Fibroblast of skin of scalp (primary cell): Measurements from ENCODE around the gene CCR6.

Experiments used
- DNase-seq: peaks from one replicate; pipeline ENCODE4 v3.0.0-alpha.2; 2013

The CCR6 gene

DNA sequence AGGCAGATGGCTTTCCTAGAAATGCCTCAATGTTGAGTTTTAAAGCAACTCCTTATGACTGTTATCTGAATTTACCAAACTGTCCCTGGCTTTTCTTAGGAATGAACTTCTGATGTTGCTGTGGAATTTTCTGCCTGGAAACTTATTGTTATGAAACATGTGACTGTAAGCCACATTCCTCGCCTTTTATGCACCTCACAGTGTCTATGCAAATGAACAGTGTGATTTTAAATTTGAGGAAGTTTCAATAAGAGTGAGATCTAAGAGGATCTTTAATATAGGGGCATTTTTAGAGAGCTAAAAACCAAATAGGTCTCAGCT is 2.4 kb upstream of the CCR6 start:
- no peak for DNase-seq

DNA sequence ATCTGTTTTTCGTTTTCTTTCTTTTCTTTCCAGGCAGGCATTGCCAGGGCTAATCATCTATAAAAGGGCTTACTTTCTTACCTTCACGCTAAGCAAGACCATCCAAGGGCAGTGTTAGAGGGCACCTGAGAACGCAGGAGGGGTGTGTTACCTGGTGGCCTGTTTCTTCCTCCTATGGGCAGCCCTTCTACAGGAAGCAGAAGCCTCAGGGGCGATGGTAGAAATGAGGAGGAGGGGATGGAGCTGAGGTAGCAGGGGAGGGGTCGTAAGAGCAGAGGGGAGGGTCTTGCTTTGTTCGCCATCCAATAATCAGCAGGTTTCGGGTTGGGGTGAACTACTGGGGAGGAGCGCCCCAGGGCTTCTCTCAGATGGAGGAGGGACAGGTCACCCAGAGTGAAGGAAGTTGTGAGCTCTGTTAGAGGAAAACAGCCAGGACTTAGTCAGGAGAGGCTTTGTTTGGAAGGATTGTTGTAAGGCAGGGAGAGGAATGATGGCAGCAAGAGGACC is 1.5 kb upstream of the CCR6 start:
- no peak for DNase-seq

DNA sequence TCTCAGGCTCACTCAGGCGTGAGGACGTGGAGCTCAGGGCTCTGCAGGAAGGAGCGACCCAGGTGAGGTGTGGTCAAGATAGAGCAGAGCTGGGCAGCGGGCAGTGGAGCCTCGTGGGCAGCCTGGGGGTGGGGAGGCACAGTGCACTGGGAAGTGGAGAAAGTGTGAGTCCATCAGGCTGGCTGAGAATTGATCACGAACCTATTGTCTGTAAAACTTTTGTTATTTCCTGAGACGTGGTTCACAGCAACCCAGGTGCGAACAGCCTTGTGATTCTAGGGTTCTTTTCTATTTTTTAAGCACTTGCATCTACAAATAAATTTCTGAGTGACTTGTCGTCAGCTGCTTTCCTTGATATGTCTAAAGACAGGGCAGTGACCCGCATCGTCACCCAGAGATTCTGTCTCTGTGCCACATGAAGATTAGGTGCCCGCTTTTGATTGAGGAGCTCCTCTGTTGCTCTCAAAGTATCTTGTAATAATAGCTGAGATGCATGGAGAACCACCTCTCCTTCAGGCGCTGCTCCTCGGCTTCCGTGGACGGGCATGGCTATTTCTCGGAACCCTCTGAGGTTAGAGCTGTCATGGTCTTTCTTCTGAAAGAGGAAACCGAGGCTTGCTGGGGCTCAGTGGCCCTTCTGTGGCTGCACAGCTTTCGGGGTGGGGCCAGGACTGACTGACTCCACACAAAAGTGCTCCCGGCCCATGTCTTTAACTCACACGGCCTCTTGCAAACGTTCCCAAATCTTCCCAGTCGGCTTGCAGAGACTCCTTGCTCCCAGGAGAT is 662 bp upstream of the CCR6 start:
- DNase-seq = no peak

GRCh38 chr6:167124753-167125152 is 1.9 kb downstream of the CCR6 start:
- no peak for DNase-seq

GRCh38 chr6:167125410-167125809 is 2.5 kb downstream of the CCR6 start:
- no peak for DNase-seq

GRCh38 chr6:167125855-167126349 is 3.0 kb downstream of the CCR6 start:
- no peak for DNase-seq

DNA sequence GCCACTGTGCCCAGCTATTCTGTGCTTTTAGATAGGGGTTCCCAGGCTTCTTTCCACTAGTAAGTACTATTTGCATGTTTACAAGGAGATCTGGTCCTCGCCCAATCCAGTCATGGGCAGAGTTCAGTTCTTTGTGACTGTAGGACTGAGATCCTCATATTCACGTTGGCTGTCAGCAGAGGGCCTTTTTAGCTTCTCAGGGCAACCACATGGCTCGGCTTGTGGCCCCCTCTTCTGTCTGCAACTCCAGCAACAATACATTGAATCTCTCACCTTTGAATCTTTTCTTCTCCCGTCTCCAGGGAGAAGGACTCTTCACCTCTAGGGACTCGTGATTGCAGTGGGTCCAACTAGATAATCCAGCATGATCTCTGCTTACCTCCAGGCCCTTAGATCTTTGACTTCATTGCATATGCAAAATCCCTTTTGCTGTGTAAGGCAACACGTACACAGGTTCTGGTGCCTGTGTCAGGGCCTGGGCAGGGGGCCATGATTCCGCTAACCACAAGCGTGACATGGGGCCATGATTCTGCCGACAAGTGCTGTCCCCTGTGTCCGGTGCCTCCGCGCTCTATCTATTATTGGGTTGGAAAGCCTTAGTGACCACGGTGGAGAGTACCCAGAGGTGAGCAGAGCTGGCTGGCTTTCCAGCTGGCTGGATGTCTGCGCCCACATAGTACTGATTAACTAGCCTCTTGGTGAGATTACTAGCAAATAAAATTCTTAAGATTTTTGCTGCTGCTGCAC is 5.1 kb downstream of the CCR6 start:
- no peak for DNase-seq

DNA sequence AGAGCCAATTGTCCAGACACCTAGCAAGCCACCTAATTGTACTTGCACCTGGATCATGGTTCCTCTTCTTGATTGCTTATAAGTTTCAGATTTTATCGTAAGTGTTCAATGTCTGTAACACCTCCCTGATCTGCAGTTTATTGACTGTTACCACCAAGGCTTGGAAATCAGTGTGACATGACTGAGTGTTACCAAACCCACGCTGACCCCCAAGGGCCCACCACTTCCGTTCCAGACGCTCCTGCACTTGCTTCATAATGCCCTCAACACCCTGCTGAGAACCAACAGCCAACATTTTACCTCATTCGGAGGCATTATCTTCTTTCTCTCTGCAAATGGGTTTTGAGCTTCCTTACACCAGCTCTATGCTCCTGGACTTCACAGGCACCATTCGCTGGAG is 6.3 kb downstream of the CCR6 start:
- DNase-seq = no peak

DNA sequence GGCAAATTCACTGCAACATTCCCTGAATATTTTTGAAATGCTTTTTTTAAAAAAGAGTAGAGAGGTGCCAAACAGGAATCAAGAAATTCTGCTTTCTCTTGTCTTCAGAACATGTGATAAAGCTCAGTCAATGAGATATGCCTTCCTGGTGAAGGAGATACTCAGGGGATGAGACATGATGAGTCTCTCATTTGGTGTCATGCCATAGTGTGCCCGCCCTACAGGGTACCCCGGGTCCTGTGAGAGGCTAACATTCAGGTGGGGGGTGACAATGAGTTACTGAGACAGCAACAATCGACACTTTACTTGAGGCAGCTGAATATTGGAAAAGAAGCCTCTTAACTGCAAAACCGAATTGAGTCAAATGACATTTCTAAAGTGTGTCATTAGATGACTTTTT is 6.7 kb downstream of the CCR6 start:
- no peak for DNase-seq

DNA sequence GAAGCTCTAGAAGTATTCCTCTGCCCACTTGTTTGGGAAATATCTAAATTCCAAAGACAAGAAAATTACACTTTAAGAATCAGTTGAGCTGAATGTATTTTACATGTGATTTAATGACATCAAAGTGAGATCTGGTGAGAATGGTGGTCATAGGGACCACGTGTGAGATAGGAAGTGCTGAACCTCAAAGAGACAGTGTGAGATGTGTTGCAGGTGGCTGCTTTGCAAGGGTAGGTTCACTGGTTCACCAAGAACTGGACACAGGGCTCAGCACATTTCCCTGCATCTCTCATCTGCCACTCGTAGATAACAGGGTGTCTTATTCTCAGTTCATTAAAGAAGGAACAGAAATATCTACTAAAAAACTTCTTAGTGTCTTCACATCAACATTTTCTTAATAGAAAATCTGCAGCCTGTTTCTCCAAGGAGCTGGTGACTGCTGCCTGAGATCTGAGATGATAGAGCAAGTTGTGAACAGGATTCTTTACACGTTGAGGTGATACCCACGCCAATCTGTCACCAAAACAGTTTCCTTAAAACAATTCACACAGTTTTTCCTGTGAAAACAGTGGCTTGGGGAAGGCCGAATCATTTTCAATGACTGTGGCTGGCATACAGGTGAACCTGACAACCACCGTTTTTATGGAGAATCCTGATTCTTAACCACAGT is 7.2 kb downstream of the CCR6 start:
- no peak for DNase-seq

GRCh38 chr6:167130712-167131684 is 8.1 kb downstream of the CCR6 start:
- DNase-seq = no peak

DNA sequence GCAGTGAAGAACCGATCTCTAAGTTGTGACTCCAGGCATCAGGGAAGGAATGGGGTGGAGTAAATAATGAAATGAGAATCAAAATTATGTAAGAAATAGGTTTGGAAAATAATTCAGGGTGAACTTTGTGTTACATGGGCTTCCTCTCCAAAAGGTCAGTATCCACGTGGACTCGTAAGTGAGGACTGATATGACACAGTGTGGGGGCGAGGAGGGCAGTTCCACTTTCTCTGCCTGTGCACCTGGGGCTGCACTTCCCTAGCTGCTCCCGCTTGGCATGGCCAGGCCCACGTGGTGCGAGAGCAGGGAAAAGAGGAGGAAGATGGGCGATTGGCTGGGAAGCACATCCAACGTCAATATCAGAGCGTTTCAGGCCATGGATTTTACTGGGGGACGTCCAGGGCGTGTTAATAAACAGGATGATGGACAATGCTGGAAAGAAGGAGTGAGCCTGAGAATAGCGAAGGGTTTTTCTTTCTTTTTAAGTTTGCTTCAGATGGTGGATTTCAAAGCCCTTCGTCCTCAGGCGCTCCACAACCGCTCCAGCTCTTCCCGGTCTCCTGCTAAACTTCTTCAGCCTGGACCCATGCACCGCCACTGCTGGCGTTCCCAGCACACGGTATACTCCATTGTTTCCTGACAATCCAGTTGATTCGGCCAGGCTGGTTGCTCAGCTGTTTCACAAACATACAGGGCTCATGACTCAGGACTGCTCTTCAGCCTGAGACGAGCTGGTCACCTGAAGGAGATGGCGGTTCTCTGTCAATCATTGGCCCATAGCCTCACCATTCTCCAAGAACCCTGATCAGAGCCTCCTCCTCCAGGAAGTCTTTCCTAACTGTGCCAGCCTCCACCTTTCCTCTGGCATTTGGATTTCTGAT is 11.8 kb downstream of the CCR6 start:
- DNase-seq = no peak

DNA sequence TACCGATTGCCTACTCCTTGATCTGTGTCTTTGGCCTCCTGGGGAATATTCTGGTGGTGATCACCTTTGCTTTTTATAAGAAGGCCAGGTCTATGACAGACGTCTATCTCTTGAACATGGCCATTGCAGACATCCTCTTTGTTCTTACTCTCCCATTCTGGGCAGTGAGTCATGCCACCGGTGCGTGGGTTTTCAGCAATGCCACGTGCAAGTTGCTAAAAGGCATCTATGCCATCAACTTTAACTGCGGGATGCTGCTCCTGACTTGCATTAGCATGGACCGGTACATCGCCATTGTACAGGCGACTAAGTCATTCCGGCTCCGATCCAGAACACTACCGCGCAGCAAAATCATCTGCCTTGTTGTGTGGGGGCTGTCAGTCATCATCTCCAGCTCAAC is 13.5 kb downstream of the CCR6 start:
- DNase-seq = no peak

GRCh38 chr6:167137081-167137480 is 14.2 kb downstream of the CCR6 start:
- DNase-seq = no peak

GRCh38 chr6:167137881-167138280 is 15.0 kb downstream of the CCR6 start:
- DNase-seq = no peak

DNA sequence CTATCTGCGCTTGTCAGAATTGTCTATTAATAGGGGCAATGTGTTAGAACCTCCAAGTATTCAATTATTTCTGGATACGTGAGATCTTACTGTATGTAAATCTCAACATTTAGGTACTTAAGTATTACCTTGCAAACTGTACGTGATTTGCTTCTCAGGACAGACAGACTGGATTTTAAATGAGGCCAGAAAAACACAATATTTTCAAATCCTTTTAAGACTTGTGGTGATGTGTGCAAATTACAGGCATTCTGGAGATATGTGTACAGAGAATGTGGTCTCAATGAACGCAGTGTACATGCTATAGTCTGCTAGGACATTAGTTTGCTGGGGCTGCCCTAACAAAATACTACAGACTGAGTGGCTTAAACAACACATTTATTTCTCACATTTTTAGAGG is 16.9 kb downstream of the CCR6 start:
- DNase-seq = no peak

GRCh38 chr6:167140589-167141474 is 17.9 kb downstream of the CCR6 start:
- no peak for DNase-seq

GRCh38 chr6:167141667-167142432 is 19.0 kb downstream of the CCR6 start:
- no peak for DNase-seq

DNA sequence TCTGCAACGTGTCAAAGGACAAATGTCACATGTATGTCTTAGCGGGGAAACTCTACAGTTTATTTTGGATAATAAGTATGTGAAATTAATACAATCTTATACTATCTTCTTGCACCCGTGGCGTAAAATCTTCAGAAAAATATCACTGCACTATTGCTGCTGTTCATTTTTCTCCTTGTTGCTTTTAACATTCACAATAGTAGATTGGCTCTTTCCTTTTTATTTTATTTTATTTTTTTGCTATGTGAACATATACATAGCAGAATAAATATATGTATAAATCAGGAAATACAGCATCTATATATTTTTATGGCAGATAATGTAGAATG is 19.5 kb downstream of the CCR6 start:
- no peak for DNase-seq
